Esophagus squamous epithelium (tissue), 5 donors: ENCODE results near the gene HNF1A. TPM values are rescaled to one million over a fixed set of nuclear protein-coding genes. Genes with fewer than 3 reads are reported as not detected.
A peak's percentile ranks its signal among the peaks of the same experiment; 100 is the strongest.

Source experiments
- DNase-seq: peaks from one replicate; lab custom pipeline; 2025; lab: John Stamatoyannopoulos, UW
- H3K27ac ChIP-seq, 4 donors: fragments of 200-600 bp; sonication (generic); one replicate each; pipeline ENCODE4 v1.5.1; 2016 to 2019; ENCODE audit warnings: mild to moderate bottlenecking in 1 of 4
- H3K27me3 ChIP-seq, 4 donors: fragments of 200-600 bp; sonication (generic); 1 replicate in 3 of 4; 2 replicates in 1 of 4; pipeline versions ENCODE4 v1.5.1 to v1.6.0; 2017 to 2021; ENCODE audit warnings: antibody characterized with exemption in 1 of 4
- H3K36me3 ChIP-seq, 3 donors: fragments of 200-600 bp; sonication (generic); one replicate each; pipeline ENCODE4 v1.5.1; 2016 to 2019
- H3K4me1 ChIP-seq, 3 donors: fragments of 200-600 bp; sonication (generic); one replicate each; pipeline ENCODE4 v1.5.1; 2017 to 2019
- H3K4me3 ChIP-seq, 4 donors: fragments of 200-600 bp; sonication (generic); 1 replicate in 3 of 4; 2 replicates in 1 of 4; pipeline ENCODE4 v1.5.1; 2016 to 2019; ENCODE audit warnings: mild to moderate bottlenecking in 2 of 4, moderate library complexity in 1 of 4
- H3K9me3 ChIP-seq, 3 donors: fragments of 200-600 bp; sonication (generic); one replicate each; pipeline ENCODE4 v1.5.1; 2016 to 2019
- CTCF ChIP-seq, 6 experiments: fragments of 450-650 bp in 4 of 6; fragments of 200-600 bp in 2 of 6; sonication (generic) in 2 of 6; IDR thresholded peaks; one replicate each; pipeline ENCODE4 v1.5.1; 2016 to 2019; ENCODE audit warnings: antibody characterized with exemption in 6 of 6, mild to moderate bottlenecking in 4 of 6, moderate library complexity in 4 of 6
- POLR2A ChIP-seq, 4 donors: fragments of 450-650 bp; IDR thresholded peaks; one replicate each; pipeline ENCODE4 v1.6.1; 2017; ENCODE audit warnings: antibody characterized with exemption in 4 of 4, mild to moderate bottlenecking in 4 of 4, moderate library complexity in 3 of 4
- WGBS, 2 donors: methylation state at CpG; one replicate each; pipeline ENCODE4 v1.1.5; 2018; 5-methylcytosine and 5-hydroxymethylcytosine counted together
- intact Hi-C: fragments of 100-400 bp; cut with DNase I; formaldehyde crosslinking; loops from one replicate; pipeline ENCODE4 v1.15.0; 2022
- total RNA-seq, 4 donors: library from RNA; depleted of rRNA; stranded (reverse); fragments of >200 nt; gene quantifications; one replicate each; pipeline ENCODE4 v1.1.0, GENCODE V29; 2016
- donor health status: DM: yes; HTN: yes; CAD: no.

Gene HNF1A
- total RNA-seq, 4 donors from 2014 or later = not detected

- Histone ChIP-seq H3K27me3 (no peaks in the 10 kb centered on the region), H3K36me3 (no peaks in the 10 kb centered on the region), H3K4me1 (no peaks in the 10 kb centered on the region), H3K4me3 (no peak overlapping the region), H3K9me3 (no peaks in the 10 kb centered on the region), H3K27ac (no peak overlapping the region)
- DNase-seq = no peak
- 60 to 62% methylated on average over 2 of the region's 2 CpGs for WGBS, 2 donors
- TF ChIP-seq CTCF (IDR thresholded peaks at IDR 0.05) (no peak), POLR2A (IDR thresholded peaks at IDR 0.05) (no peak)
- intact Hi-C loops = no loop called here
Observed at GRCh38 chr12:121022713-121023112, 44.4 kb downstream of the HNF1A start.

- 68 to 75% methylated on average over 4 of the region's 8 CpGs for WGBS, 2 donors
- no peak overlapping the region for H3K4me3 ChIP-seq
- no peak overlapping the region for H3K27ac ChIP-seq
- intact Hi-C loops = no loop called here
- DNase-seq = no peak
- TF ChIP-seq POLR2A (IDR thresholded peaks at IDR 0.05) (no peak), CTCF (IDR thresholded peaks at IDR 0.05) (no peak)
- H3K9me3 ChIP-seq = no peaks in the 10 kb centered on the region
- no peaks in the 10 kb centered on the region for H3K27me3 ChIP-seq
- no peaks in the 10 kb centered on the region for H3K4me1 ChIP-seq
- no peaks in the 10 kb centered on the region for H3K36me3 ChIP-seq
Observed at GRCh38 chr12:121023799-121024198, 45.5 kb downstream of the HNF1A start.

DNA sequence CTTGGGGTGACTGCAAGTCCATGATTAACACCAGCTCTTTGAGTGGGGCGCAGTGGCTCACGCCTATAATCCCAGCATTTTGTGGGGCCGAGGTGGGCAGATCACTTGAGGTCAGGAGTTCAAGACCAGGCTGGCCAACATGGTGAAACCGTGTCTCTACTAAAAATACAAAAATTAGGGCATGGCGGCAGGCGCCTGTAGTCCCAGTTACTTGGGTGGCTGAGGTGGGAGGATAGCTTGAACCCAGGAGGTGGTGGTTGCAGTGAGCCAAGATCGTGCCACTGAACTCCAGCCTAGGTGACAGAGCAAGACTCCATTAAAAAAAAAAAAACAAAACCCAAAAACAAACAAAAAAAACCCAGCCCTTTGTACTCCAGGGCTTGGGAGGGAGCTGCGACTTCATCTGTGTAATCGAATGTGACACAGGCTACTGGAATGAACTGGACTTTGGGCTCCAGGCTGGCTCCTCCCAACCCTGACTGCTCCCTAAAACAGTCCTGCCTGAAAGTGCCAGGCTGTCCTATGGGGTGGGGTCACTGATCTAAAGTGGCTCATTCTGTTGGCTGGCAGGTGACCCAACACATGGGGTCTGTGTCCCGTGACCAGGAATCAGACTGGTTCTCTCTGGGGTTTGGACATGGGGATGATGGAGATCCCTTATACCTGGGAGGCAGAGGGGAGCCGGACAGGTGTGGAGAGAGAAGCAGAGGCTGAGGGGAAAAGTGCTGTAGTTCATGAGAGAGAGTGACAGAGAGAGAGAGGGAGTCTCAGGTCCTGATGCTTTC lies 47.3 kb downstream of the HNF1A start:
- intact Hi-C loops = no loop called here
- no peak for DNase-seq
- 83 to 88% methylated on average over 8 to 11 of the region's 11 CpGs for WGBS, 2 donors
- Histone ChIP-seq H3K27ac (peak overlapping the region in 1 of 4 donors; percentile 13), H3K4me3 (no peak overlapping the region), H3K27me3 (no peaks in the 10 kb centered on the region), H3K36me3 (no peaks in the 10 kb centered on the region), H3K9me3 (no peaks in the 10 kb centered on the region), H3K4me1 (no peaks in the 10 kb centered on the region)
- TF ChIP-seq CTCF (IDR thresholded peaks at IDR 0.05) = no peak
- no peak for TF ChIP-seq POLR2A (IDR thresholded peaks at IDR 0.05)

DNA sequence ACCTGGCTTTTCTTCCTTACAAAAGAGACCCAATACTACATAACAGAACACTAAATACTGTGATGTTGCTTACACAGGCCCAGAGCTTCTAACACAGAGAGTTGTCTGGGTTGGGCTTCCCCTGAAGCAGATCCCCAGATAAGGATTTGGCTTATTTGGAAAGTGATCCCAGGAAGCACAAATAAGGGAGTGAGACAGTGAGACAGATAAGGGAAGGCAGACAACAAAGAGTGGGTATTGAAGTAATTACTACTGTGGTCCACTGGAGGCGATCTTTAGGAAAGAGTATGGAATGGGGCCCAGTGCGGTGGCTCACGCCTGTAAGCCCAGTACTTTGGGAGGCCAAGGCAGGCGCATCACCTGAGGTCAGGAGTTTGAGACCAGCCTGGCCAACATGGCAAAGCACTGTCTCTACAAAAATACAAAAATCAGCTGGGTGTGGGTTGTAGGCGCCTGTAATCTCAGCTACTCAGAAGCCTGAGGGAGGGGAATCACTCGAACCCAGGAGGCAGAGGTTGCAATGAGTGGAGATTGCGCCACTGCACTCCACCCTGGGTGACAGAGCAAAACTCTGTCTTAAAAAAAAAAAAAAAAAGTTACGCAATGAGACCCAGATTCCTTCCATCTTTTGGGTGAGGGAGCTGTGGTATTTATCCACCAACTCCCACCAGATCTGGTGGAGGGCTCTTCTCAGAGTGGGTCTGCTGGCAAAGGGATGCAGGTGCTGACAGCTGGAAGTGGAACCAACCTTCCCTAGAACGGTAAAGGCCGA lies 48.1 kb downstream of the HNF1A start:
- Histone ChIP-seq H3K36me3 (no peaks in the 10 kb centered on the region), H3K4me1 (no peaks in the 10 kb centered on the region), H3K4me3 (no peak overlapping the region), H3K9me3 (no peaks in the 10 kb centered on the region), H3K27ac (peak overlapping the region in 1 of 4 donors; percentile 13), H3K27me3 (no peaks in the 10 kb centered on the region)
- WGBS, 2 donors = 78 to 88% methylated on average over 10 of the region's 10 CpGs
- TF ChIP-seq POLR2A (IDR thresholded peaks at IDR 0.05) = no peak
- TF ChIP-seq CTCF (IDR thresholded peaks at IDR 0.05) = peak in 1 of 6 experiments; percentile 23
- intact Hi-C loops = no loop called here
- DNase-seq = no peak
